Measurements from ENCODE around the gene ETV4.

ETV4 gene

GRCh38 chr17:43490621-43491020 is 55.5 kb downstream of the ETV4 start:
- no peak overlapping the region for H3K4me2 ChIP-seq (ENCODE audit: low read depth, low read length, poor library complexity, severe bottlenecking)
- H3F3A ChIP-seq (ENCODE audit: low read depth) = no peaks in the 10 kb centered on the region
- H3K79me2 ChIP-seq (ENCODE audit: insufficient read depth, low read length) = peaks cover 38% of the 10 kb centered on the region
- H3K27me3 ChIP-seq (ENCODE audit: insufficient read depth, low read length, poor library complexity, severe bottlenecking) = no peaks in the 10 kb centered on the region
- H3K9ac ChIP-seq (ENCODE audit: low read depth, low read length, poor library complexity, severe bottlenecking) = no peak overlapping the region
- peaks cover 13% of the 10 kb centered on the region for H3K4me1 ChIP-seq (ENCODE audit: insufficient read depth, low read length, poor library complexity, severe bottlenecking)
- no peak for TF ChIP-seq CTCF (conservative IDR thresholded peaks at IDR 0.05; ENCODE audit: low read length)
- no peak for TF ChIP-seq EZH2phosphoT487 (IDR thresholded peaks at IDR 0.05; ENCODE audit: borderline replicate concordance)
- peaks cover 54% of the 10 kb centered on the region; the same call in 1 of the 2 replicates for H3K36me3 ChIP-seq (ENCODE audit: insufficient read depth, low read length)
- H2AFZ ChIP-seq (ENCODE audit: low read length) = no peak overlapping the region
- H3K9me3 ChIP-seq (ENCODE audit: insufficient read depth, low read depth, low read length) = no peaks in the 10 kb centered on the region
- H3K9me2 ChIP-seq (replicated peaks; ENCODE audit: low read depth, low read length) = no peaks in the 10 kb centered on the region
- peaks cover 9% of the 10 kb centered on the region for H4K20me1 ChIP-seq (ENCODE audit: insufficient read depth, low read length, poor library complexity, severe bottlenecking)
- no peak overlapping the region for H3K4me3 ChIP-seq (ENCODE audit: low read length, poor library complexity, severe bottlenecking)

- Histone ChIP-seq H3K36me3 (ENCODE audit: insufficient read depth, low read length) (no peaks in the 10 kb centered on the region), H2AFZ (ENCODE audit: low read length) (peak within 1 kb of the TSS; percentile 100), H3K79me2 (ENCODE audit: insufficient read depth, low read length) (peaks cover 52% of the 10 kb centered on the region), H3K9me2 (replicated peaks; ENCODE audit: low read depth, low read length) (no peaks in the 10 kb centered on the region), H3K4me1 (ENCODE audit: insufficient read depth, low read length, poor library complexity, severe bottlenecking) (peaks cover 25% of the 10 kb centered on the region), H3F3A (ENCODE audit: low read depth) (no peaks in the 10 kb centered on the region), H4K20me1 (ENCODE audit: insufficient read depth, low read length, poor library complexity, severe bottlenecking) (peaks cover 19% of the 10 kb centered on the region), H3K27me3 (ENCODE audit: insufficient read depth, low read length, poor library complexity, severe bottlenecking) (no peaks in the 10 kb centered on the region), H3K4me2 (ENCODE audit: low read depth, low read length, poor library complexity, severe bottlenecking) (peak within 1 kb of the TSS; percentile 99), H3K9me3 (ENCODE audit: insufficient read depth, low read depth, low read length) (no peaks in the 10 kb centered on the region), H3K9ac (ENCODE audit: low read depth, low read length, poor library complexity, severe bottlenecking) (peak within 1 kb of the TSS; percentile 94), H3K4me3 (ENCODE audit: low read length, poor library complexity, severe bottlenecking) (peak within 1 kb of the TSS; percentile 84)
- TF ChIP-seq CTCF (conservative IDR thresholded peaks at IDR 0.05; ENCODE audit: low read length) (peak; percentile 100), EZH2phosphoT487 (IDR thresholded peaks at IDR 0.05; ENCODE audit: borderline replicate concordance) (no peak)
These were observed 62.2 kb downstream of the ETV4 start, which contains the start of gene DHX8 for GRCh38 chr17:43483674-43484551. Gene DHX8, plus strand, starts transcription at chr17:43483975. Its CDS starts 63 bp downstream, at chr17:43484038.

DNA sequence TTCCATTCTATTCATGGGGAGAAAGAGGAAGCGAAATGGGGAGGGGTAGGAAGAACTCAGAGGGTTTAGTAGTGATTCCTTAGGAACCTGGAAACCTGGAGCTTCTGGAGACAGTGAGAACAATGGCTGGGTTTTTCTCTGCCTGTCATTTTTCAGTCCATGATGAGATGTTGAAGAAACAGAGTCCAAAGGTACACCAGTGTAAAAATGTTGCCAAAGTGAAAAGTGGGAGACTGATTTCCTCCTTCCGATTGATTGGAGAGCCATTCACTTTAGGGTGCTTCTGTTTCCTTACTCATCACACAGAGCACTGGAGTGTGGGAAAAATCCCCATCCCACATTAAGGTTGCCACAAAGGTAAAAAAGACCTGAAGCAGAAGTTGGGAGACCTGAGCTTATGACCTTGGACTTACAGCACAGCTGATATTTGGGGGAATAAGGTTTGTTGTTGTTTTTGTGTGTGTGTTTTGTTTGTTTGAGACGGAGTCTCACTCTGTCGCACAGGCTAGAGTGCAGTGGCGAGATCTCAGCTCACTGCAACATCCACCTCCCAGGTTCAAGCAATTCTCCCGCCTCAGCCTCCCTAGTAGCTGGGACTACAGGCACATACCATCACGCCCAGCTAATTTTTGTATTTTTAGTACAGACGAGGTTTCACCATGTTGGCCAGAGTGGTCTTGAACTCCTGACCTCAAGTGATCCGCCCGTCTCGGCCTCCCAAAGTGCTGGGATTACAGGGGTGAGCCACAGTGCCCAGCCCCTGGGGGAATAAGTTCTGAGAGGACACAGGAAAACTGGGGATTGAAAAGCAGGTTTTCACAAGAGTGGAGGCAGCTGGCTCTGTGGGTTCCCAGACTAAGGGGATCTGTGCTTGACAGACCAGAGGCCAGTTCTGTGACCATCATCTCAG is 63.8 kb downstream of the ETV4 start:
- H3F3A ChIP-seq (ENCODE audit: low read depth) = no peaks in the 10 kb centered on the region
- TF ChIP-seq EZH2phosphoT487 (IDR thresholded peaks at IDR 0.05; ENCODE audit: borderline replicate concordance) (no peak), CTCF (conservative IDR thresholded peaks at IDR 0.05; ENCODE audit: low read length) (no peak)
- H3K4me3 ChIP-seq (ENCODE audit: low read length, poor library complexity, severe bottlenecking) = no peak overlapping the region
- no peaks in the 10 kb centered on the region for H3K9me2 ChIP-seq (replicated peaks; ENCODE audit: low read depth, low read length)
- 0 out of 2 replicates have a peak overlapping the region, but pooled peaks have one; percentile 51 for H2AFZ ChIP-seq (ENCODE audit: low read length)
- H3K4me1 ChIP-seq (ENCODE audit: insufficient read depth, low read length, poor library complexity, severe bottlenecking) = peaks cover 25% of the 10 kb centered on the region
- H3K79me2 ChIP-seq (ENCODE audit: insufficient read depth, low read length) = peaks cover 36% of the 10 kb centered on the region
- H3K27me3 ChIP-seq (ENCODE audit: insufficient read depth, low read length, poor library complexity, severe bottlenecking) = no peaks in the 10 kb centered on the region
- no peak overlapping the region for H3K9ac ChIP-seq (ENCODE audit: low read depth, low read length, poor library complexity, severe bottlenecking)
- H3K36me3 ChIP-seq (ENCODE audit: insufficient read depth, low read length) = no peaks in the 10 kb centered on the region
- H3K4me2 ChIP-seq (ENCODE audit: low read depth, low read length, poor library complexity, severe bottlenecking) = no peak overlapping the region
- peaks cover 19% of the 10 kb centered on the region for H4K20me1 ChIP-seq (ENCODE audit: insufficient read depth, low read length, poor library complexity, severe bottlenecking)
- no peaks in the 10 kb centered on the region for H3K9me3 ChIP-seq (ENCODE audit: insufficient read depth, low read depth, low read length)
